A549 (cell line): Measurements from ENCODE around the gene MTERF2.

ENCODE experiments used
- BHLHE40 ChIP-seq: IDR thresholded peaks from 2 replicates; pipeline ENCODE4 v1.6.1; 2012; ENCODE audit warnings: low read depth, low read length, inconsistent platforms
- CBX2 ChIP-seq: fragments of 200-600 bp; sonication (generic); IDR thresholded peaks from 2 replicates; pipeline ENCODE4 v1.6.1; 2016; ENCODE audit warnings: low read depth, mild to moderate bottlenecking, borderline replicate concordance
- EP300 ChIP-seq, 2 experiments: fragments of >200 bp; sonication (Bioruptor Twin); formaldehyde crosslinking; IDR thresholded peaks; 2 replicates in 1 of 2; 3 replicates in 1 of 2; pipeline ENCODE4 v1.6.1; 2016 to 2017
- KDM1A ChIP-seq: fragments of 200-600 bp; sonication (generic); IDR thresholded peaks from 2 replicates; pipeline ENCODE4 v1.6.1; 2016; ENCODE audit warnings: low read depth, mild to moderate bottlenecking
- PHF8 ChIP-seq: fragments of 200-600 bp; sonication (generic); IDR thresholded peaks from 2 replicates; pipeline ENCODE4 v1.6.1; 2016; ENCODE audit warnings: low read depth, mild to moderate bottlenecking, antibody characterized with exemption, moderate library complexity, borderline replicate concordance
- POLR2A ChIP-seq: IDR thresholded peaks from 2 replicates; pipeline ENCODE4 v1.6.1; 2012; ENCODE audit warnings: mild to moderate bottlenecking, low read length
- TF ChIP-seq, protein P1 (sequence below): fragments of >200 bp; sonication (Bioruptor Twin); formaldehyde crosslinking; IDR thresholded peaks from 3 replicates; pipeline ENCODE4 v1.5.1; 2016
- TF ChIP-seq, protein P2 (sequence below): IDR thresholded peaks from 2 replicates; pipeline ENCODE4 v1.6.1; 2012

DNA sequence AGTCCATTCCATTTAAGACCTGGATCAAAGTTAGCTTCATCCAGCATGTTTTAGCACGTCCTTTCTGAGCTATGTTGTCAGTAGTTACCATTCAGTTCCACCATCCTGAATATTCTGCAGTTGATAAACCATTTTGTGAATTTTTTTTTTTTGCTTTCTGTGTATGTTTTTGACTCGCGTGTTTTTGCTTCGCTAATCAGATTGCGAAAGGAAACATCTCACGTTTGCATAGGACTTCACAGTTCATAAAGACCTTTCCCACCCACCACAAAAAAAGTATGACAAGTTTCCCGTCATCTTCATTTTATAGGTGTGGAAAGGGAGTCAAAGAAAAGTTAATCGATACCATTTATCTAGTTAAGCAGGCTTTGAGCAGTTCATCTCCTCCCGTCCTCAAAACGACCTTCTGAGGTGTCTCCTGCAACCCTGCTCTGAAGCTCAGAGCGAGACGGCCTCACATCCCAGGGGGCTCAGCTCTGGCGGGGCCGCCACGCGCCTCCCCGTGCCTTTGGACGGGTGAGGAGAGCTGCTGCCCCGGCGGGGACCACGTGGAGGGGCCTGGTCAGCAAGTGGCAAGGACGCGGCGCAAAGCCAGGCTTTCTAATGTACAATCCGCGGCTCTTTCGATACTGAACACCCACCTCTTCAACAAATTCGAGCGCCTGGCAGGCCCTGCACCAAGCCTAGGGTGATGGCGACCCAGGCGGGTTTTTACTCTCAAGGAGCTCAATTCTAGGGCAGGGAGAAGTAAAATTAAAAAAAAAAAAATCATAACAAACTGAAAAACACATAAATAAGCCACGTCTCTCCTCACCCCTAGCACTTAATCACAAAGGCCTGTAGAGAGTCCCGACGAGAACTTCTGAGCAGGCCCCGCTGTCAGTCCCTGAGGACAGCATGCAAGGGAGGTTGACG is 32.2 kb downstream of the MTERF2 start:
- TF ChIP-seq, protein P1, sequence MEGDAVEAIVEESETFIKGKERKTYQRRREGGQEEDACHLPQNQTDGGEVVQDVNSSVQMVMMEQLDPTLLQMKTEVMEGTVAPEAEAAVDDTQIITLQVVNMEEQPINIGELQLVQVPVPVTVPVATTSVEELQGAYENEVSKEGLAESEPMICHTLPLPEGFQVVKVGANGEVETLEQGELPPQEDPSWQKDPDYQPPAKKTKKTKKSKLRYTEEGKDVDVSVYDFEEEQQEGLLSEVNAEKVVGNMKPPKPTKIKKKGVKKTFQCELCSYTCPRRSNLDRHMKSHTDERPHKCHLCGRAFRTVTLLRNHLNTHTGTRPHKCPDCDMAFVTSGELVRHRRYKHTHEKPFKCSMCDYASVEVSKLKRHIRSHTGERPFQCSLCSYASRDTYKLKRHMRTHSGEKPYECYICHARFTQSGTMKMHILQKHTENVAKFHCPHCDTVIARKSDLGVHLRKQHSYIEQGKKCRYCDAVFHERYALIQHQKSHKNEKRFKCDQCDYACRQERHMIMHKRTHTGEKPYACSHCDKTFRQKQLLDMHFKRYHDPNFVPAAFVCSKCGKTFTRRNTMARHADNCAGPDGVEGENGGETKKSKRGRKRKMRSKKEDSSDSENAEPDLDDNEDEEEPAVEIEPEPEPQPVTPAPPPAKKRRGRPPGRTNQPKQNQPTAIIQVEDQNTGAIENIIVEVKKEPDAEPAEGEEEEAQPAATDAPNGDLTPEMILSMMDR = no peak
- TF ChIP-seq, protein P2, sequence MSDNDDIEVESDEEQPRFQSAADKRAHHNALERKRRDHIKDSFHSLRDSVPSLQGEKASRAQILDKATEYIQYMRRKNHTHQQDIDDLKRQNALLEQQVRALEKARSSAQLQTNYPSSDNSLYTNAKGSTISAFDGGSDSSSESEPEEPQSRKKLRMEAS = no peak
- TF ChIP-seq POLR2A (no peak), KDM1A (no peak), BHLHE40 (no peak), EP300 (IDR thresholded peaks at IDR 0.05) (no peak), PHF8 (peak; percentile 92; the same call in 1 of the 2 replicates), CBX2 (no peak)
